Measurements from ENCODE around the gene NMRK1. TPM values are rescaled to one million over a fixed set of nuclear protein-coding genes. Genes with fewer than 3 reads are reported as not detected.

The NMRK1 gene
- polyA plus RNA-seq, 1 donor: 18.8 TPM

Other genes with a start within 250 kb of the NMRK1 start
- gene TRPM6, start 200.2 kb downstream of the NMRK1 start, polyA plus RNA-seq (ENCODE audit: insufficient read length): 1.1 TPM
- 6.4 TPM for gene C9orf40, start 135.2 kb downstream of the NMRK1 start, polyA plus RNA-seq (ENCODE audit: insufficient read length)
- 22.9 TPM for gene CARNMT1, start 59.9 kb downstream of the NMRK1 start, polyA plus RNA-seq (ENCODE audit: insufficient read length)
- gene OSTF1, start 359 bp upstream of the NMRK1 start, polyA plus RNA-seq (ENCODE audit: insufficient read length): 23.4 TPM